HG03095 (cell line): ENCODE results near the gene SPATA2.
"Not testable (repeated sequence)": the region's sequence is repeated elsewhere in the genome, so short reads cannot be mapped to it uniquely, and the experiment has no call there.

Experiments
- ATAC-seq: cut with Tn5 transposase; IDR thresholded peaks from one replicate; pipeline ENCODE4 v1.9.1; 2021; ENCODE audit warnings: moderate library complexity; ENCODE audit not compliant: unreplicated experiment

SPATA2 gene

GRCh38 chr20:49906101-49906604 is 9.2 kb downstream of the SPATA2 start:
- no peak for ATAC-seq

- ATAC-seq = no peak
Observed at GRCh38 chr20:49905415-49906091, 9.8 kb downstream of the SPATA2 start.

DNA sequence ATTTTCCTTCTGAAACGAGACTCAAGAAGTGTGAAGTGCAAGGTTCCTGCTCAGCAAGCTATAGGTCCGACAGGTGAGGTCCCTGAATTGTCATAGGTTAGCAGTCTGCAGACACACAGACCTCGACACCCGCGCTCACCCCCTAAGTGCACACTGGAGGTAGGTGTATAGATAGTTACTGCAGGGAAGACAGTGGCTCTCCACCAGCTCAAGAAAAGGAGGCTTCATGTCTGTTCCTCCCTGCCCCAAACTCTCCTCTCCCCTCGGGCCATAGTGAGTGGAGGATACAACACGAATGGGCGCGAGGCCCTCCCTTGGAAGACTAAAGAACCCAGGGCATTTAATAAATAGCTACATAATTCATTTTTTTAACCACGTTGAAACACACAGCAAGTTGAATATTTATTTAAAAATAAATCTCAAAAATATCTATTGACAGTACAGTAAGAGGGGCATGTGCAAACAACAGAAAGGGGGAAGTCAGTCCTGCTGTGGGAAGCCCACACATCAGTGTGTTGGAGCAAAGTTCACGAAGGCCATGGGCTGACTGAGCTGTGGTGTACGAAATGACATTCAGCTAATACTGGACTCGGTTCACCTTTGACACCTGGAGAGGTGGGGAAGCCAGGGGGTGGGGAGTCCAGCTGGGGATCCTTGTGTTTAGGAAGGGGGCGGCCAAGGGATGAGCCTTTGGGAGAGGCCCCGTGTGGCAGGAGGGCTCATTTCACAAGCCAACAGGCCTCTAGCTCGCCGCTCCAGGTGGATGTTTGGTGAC is 10.7 kb downstream of the SPATA2 start:
- no peak for ATAC-seq

DNA sequence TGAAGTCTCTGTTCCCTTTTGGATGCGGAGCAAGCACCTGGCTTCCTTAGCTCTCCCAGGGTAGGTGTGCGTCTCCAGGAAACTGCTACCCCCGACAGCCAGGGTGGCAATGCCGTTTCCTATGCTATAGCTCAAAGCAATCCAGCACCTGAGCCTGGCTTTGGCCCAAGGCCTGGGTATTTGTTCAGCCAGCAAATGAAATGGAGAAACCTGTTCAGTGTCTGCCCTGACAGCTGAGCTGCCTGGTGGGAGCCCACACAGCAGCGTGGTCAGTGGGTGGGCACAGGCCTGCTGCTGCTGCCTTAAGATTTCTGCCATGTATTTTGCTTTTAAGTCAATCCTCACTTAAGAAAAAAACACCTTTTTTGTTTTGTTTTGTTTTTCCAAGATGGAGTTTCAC is 13.7 kb downstream of the SPATA2 start:
- ATAC-seq = no peak

- no peak for ATAC-seq
Observed at GRCh38 chr20:49899541-49900383, 15.6 kb downstream of the SPATA2 start.

GRCh38 chr20:49896204-49896603 is 19.1 kb downstream of the SPATA2 start:
- ATAC-seq = no peak

DNA sequence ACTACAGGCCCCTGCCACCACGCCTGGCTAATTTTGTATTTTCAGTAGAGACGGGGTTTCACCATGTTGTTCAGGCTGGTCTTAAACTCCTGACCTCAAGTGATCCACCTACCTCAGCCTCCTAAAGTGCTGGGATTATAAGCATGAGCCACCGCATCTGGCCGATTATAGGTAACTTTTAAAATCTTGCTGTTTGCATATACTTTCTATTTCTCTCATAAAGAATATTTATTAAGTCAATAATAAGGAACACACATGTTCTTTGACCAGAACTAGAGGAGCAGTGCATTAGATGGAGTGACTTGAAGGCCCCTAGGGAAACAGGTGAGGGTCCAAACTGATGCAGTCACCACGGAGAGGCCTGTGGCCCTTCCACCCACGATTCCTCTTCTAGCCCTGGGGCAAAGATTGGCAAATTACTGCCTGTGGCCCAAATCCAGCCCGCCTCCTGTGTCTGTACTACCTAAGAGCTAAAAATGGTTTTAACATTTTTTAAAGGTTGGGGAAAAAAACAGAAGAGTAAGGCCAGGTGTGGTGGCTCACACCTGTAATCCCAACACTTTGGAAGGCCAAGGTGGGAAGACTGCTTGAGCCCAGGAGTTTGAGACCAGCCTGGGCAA is 19.7 kb downstream of the SPATA2 start:
- ATAC-seq = not testable (repeated sequence)

GRCh38 chr20:49894073-49894470 is 21.3 kb downstream of the SPATA2 start:
- ATAC-seq = no peak

GRCh38 chr20:49893242-49894072 is 21.9 kb downstream of the SPATA2 start:
- ATAC-seq = no peak

DNA sequence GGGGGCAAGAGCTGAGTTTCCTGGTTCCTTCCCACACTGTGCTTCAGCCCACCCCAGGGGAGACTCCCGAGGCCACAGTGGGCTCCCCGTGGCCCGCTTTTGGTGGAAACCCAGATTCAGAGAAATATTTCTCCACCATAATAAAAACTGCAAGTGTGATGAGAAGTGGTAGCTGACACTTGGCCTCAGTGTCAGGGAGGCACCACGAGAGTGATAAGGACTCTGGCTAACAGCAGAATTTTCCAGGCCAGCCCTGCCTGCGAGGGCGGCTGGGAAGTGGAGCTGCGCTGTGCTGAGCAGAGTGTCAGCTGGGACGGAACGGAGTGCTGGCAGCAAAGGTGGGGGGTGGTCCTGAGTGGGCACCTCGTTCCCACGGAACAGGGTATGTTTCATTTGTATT is 22.5 kb downstream of the SPATA2 start:
- ATAC-seq = no peak

GRCh38 chr20:49892260-49892659 is 23.1 kb downstream of the SPATA2 start:
- no peak for ATAC-seq

DNA sequence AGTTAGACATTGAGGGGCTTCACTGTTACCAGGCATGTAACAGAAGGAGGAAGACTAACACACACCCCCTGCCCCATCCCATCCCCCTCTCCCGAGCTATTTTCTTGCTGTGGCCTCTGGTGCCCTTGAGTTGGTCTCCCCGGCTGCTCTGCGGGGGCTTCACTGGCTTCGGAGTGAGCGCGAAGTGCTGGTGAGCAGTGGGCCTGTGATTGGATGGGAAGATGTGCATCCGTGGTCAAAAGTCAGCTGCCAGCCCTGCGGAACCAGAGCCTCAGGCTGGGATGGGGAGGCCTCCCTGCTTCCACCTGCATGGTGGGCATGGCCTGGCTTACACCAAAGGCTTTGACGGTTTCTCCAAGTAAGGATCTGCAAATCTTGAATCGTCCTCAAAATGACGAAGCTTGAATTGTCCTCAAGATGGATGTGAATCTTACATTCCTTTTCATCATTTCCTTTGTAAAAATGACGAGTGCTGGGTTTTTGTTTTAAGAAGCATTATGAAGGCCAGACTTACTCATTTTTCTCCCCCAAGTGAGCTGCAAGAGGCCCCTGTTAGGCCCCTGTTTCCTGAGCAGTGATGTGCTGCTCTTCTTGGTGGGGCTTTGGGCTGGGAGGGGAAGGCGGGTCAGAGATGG is 23.7 kb downstream of the SPATA2 start:
- no peak for ATAC-seq

- no peak for ATAC-seq
Observed at GRCh38 chr20:49890471-49891361, 24.6 kb downstream of the SPATA2 start.

GRCh38 chr20:49889935-49890333 is 25.4 kb downstream of the SPATA2 start:
- no peak for ATAC-seq

GRCh38 chr20:49889001-49889934 is 26.1 kb downstream of the SPATA2 start:
- no peak for ATAC-seq

GRCh38 chr20:49888212-49889000 is 26.9 kb downstream of the SPATA2 start:
- no peak for ATAC-seq
